CD4-positive, alpha-beta T cell treated with Interleukin-6 at 100 ng/mL for 8 hours (primary cell): ENCODE measurements around the gene ELF1.
"Not testable (repeated sequence)": the region's sequence is repeated elsewhere in the genome, so short reads cannot be mapped to it uniquely, and the experiment has no call there.

ENCODE experiments used
- DNase-seq: peaks from one replicate; pipeline ENCODE4 v3.0.0-alpha.2; 2020; ENCODE audit warnings: mixed read lengths, low spot score

The ELF1 gene

GRCh38 chr13:41042419-41042818 lies 23.3 kb upstream of the ELF1 start:
- not testable (repeated sequence) for DNase-seq

DNA sequence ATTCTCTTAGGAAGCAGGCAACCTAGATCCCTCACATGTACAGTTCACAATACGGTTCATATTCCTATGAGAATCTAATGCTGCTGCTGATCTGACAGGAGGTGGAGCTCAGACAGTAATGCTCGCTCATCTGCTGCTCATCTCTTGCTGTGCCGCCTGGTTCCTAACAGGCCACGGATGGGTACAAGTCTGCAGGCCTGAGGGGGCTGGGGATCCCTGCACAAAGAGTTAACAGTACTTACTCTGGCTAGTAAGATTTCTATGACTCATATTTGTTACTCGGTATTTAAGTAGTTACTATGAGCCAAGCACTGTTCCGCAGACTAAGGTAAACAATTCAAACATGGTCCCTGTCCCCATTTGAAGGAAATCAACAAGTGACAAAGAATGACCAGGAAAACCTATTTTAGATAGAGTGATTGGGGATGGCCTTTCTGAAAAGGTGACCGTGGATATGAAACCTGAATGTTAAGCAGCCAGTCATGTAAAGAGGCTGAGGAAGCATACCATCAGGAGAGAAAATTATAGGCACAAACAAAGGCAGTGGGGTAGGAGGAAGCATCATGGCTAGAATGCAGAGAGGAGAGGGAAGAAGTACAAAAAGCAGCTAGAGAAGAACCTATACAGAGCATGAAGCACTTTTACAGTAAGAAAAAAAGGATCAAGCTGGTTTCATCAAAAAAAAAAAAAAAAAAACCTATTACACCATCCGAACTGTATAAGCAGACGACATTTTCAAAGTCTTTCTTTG lies 21.6 kb upstream of the ELF1 start:
- no peak for DNase-seq

GRCh38 chr13:41039746-41040145 lies 20.6 kb upstream of the ELF1 start:
- no peak for DNase-seq

DNA sequence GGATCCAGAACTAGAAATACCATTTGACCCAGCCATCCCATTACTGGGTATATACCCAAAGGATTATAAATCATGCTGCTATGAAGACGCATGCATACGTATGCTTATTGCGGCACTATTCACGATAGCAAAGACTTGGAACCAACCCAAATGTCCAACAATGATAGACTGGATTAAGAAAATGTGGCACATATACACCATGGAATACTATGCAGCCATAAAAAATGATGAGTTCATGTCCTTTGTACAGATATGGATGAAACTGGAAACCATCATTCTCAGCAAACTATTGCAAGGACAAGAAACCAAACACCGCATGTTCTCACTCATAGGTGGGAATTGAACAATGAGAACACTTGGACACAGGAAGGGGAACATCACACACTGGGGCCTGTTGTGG lies 17.4 kb upstream of the ELF1 start:
- DNase-seq, result not testable (repeated sequence)

GRCh38 chr13:41034881-41035280 lies 15.8 kb upstream of the ELF1 start:
- DNase-seq, result no peak

GRCh38 chr13:41034382-41034781 lies 15.3 kb upstream of the ELF1 start:
- no peak for DNase-seq

GRCh38 chr13:41032691-41033376 lies 13.7 kb upstream of the ELF1 start:
- DNase-seq, result no peak

DNA sequence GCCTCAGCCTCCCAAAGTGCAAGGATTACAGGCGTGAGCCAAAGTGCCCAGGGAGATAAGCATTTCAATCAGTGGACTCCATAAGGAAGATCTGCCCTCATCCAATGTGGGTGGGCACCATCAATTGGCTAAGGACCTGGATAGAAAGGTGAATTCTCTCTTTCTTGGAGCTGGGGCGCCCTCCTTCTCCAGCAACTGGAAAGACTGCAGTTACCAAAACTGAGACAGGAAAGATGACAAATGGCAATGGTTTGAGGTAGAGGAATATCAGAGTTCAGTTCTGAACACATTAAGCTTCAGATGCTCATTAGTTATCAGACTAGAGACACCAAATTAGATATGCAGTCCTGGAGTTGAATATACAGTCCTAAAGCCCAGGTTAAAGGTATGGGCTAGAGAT lies 10.5 kb upstream of the ELF1 start:
- DNase-seq, result peak; percentile 14

- no peak for DNase-seq
Measured at GRCh38 chr13:41028051-41028450, 8.9 kb upstream of the ELF1 start.

- no peak for DNase-seq
Measured at GRCh38 chr13:41026788-41027187, 7.7 kb upstream of the ELF1 start.

- DNase-seq, result no peak
Measured at GRCh38 chr13:41025518-41025917, 6.4 kb upstream of the ELF1 start.

DNA sequence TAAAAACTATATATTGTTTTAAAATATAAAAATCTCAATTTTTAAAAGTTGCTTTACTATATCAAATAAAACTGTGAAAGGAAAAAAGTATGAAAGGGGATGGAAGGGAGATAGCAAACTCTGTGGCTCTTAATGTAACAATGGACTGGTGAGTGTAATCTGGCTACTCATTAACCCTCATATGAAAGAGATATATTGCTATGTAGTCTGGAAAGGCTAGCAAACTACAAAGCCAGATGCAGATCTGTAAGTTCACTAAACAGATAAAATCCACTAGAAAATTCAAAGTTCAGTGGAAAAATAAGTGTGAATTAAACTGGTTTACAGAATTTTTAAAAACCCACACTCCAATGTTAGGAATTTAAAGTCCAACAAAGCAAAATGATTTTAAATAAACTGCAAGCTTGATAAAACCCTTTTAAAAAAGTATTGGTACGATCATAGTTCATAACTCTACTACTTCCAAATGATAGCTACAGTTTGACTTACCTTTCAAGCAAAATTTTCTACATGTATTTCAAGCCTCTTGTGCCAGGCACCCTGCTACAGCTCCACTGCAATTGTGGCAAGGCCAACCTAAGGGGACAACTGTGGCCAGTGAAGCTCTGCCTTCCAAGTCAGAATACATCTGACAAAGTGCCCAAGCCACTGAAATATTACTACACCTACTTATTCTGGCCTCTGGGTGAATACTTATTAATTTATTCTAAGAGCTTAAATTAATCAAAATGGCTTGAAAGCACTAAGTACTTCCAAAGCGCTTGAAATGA lies 647 bp upstream of the ELF1 start:
- DNase-seq, result no peak

GRCh38 chr13:41018602-41018948 lies 541 bp downstream of the ELF1 start:
- DNase-seq, result no peak

- DNase-seq, result peak; percentile 23
Measured at GRCh38 chr13:41017817-41018601, 1.1 kb downstream of the ELF1 start.

- DNase-seq, result peak; percentile 34
Measured at GRCh38 chr13:41017159-41017558, 2.0 kb downstream of the ELF1 start.

DNA sequence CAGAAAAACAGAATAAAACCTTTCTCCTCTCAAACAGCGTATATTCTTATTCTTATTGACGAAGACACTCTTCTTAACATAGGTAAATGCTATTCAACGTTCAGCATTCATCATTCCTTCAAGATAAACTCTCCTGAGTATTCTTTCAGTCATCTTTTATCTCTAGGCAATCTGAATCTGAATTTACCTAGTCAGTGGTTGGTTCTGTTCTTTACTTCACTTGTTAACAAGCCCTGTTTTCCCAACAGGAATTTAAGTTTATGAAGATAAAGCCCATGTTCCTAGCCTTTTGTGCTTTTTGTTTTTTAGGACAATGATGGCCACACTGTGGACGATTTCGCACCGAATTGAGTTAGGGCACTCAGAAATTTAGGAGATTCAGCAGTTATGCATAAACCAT lies 3.2 kb downstream of the ELF1 start:
- no peak for DNase-seq

GRCh38 chr13:41013835-41014234 lies 5.3 kb downstream of the ELF1 start:
- no peak for DNase-seq

GRCh38 chr13:41012536-41012935 lies 6.6 kb downstream of the ELF1 start:
- DNase-seq, result no peak

DNA sequence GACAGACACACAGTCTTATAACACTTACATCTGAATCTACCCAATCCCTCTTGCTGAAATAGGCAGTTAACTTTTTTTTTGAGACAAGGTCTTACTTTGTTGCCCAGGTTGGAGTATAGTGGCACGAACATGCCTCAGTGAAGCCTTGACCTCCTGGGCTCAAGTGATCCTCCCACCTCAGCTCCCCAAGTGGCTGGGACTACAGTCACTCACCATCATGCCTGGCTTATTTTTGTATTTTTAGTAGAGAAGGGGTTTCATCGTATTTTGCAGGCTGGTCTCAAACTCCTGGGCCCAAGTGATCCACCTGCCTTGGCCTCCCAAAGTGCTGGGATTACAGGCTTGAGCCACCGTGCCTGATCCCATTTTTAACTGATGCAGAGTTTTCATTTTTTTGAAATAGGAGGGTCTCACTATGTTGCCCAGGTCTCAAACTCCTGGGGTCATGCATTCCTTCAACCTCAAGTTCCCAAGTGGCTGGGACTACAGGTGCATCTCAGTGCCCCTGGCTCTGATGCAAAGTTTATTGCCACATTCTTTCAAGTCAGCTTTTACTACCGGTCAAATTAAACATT lies 7.6 kb downstream of the ELF1 start:
- no peak for DNase-seq

DNA sequence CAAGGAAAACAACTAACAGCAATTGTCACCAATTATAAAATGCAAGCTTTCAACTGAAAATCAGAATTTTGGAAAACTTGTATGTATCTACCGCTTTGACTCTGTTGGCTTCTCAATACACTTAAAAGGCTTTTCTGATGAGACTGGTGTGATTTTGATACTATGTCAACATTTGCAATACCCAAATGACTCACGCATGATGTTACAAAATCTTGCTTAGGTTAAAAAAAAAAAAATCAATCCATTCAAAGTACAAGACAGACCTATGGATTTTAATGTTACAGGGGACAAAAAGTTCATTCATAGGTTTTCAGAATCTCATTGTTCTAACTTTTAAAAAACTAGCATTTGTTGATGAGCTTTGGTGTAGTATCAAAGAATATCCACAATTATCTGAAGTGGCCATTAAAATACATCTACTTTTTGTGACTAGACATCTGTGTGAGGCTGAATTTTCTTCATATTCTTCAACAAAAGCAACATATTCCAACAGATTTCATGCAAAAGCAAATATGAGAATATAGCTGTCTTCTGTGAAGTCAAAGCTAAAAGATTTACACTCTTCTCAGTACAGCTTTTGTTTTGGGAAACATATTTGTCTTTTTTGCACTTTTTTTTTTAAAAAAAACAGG lies 10.7 kb downstream of the ELF1 start:
- no peak for DNase-seq

GRCh38 chr13:41007744-41008128 lies 11.4 kb downstream of the ELF1 start:
- no peak for DNase-seq
